Right cardiac atrium (tissue), 5 donors: ENCODE data around the gene PTPN13. TPM values are rescaled to one million over a fixed set of nuclear protein-coding genes. Genes with fewer than 3 reads are reported as not detected.
"Not testable (repeated sequence)": the region's sequence is repeated elsewhere in the genome, so short reads cannot be mapped to it uniquely, and the experiment has no call there.

Experiments used
- ATAC-seq, 2 donors: fragments of 200-7000 bp; cut with Tn5 transposase; one replicate each; pipeline versions ENCODE4 v1.8.0 to v1.9.1; 2020; ENCODE audit warnings: moderate library complexity in 2 of 2, mild to moderate bottlenecking in 1 of 2
- DNase-seq, 3 donors: peaks; one replicate each; pipeline ENCODE4 v3.0.0-alpha.2; 2020
- H3K27ac ChIP-seq: one replicate; pipeline ENCODE4 v1.5.1; 2013; ENCODE audit warnings: mild to moderate bottlenecking, low read length, control low read depth, moderate library complexity
- H3K27me3 ChIP-seq: one replicate; pipeline ENCODE4 v1.6.1; 2013; ENCODE audit not compliant: control insufficient read depth, insufficient read depth
- H3K4me1 ChIP-seq: one replicate; pipeline ENCODE4 v1.6.1; 2013; ENCODE audit warnings: low read length; ENCODE audit not compliant: control insufficient read depth, insufficient read depth
- H3K4me3 ChIP-seq: one replicate; pipeline ENCODE4 v1.5.1; 2013; ENCODE audit warnings: low read length, control low read depth
- H3K9me3 ChIP-seq: one replicate; pipeline ENCODE4 v1.6.1; 2013; ENCODE audit warnings: low read length; ENCODE audit not compliant: control insufficient read depth
- WGBS: extraction: QIAGEN DNeasy Blood & Tissue Kit; methylation state at CpG from one replicate; pipeline ENCODE4 v1.1.7; 2013; 5-methylcytosine and 5-hydroxymethylcytosine counted together
- intact Hi-C, 4 donors: fragments of 100-400 bp; cut with DNase I; formaldehyde crosslinking; loops; one replicate each; pipeline versions ENCODE4 v1.11.0 to v1.14.0; 2022 to 2023
- polyA plus RNA-seq: library from polyadenylated mRNA; stranded (reverse); fragments of 200-250 nt; gene quantifications from one replicate; pipeline ENCODE4 v1.2.3, GENCODE V29; 2013
- total RNA-seq, 4 donors: library from RNA; stranded (reverse); fragmentation: NEBNext Ultra II Directional; extraction: Animal tissue kit (Norgen Biotek cat#: 25700); gene quantifications; one replicate each; pipeline ENCODE4 v1.2.1, GENCODE V29; 2021
- donor health status: healthy with polysubstance abuse.
- donor health status: DM: no; HTN: yes; CAD: no.
- donor health status: DM: no; HTN: no; CAD: no.
- donor health status: DM: no; HTN: yes; CAD: no; lungs with severe emphysema.
- donor health status: DM: yes; HTN: yes; CAD: no.

The PTPN13 gene
- total and polyA plus RNA-seq, 5 donors, result 2.8 to 10.7 (median 8.9) TPM

DNA sequence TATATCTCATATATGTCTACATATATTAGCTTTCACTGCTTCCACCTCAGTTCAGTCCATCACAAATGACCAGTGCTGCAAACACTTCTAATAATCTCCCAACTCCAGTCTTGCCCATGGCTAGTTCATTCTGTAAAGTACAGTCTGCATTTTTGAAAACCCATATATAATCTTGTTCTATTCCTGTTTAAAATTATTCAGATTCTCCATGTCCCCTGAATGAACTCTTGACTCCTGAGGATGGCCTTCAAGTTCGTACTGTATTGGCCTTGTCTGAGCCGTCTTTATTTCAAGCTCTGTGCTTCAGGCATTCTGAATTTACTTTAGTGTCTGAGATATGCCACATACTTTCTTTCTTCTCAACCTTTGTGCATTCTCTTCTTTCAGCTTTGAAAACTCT is 84.7 kb downstream of the PTPN13 start:
- WGBS, result 80% methylated on average over 2 of the region's 2 CpGs
- intact Hi-C loops, result no loop called here
- ATAC-seq (no peak), DNase-seq (no peak)
- Histone ChIP-seq H3K4me3 (no peak overlapping the region), H3K27ac (no peak overlapping the region), H3K27me3 (no peaks in the 10 kb centered on the region), H3K9me3 (no peaks in the 10 kb centered on the region), H3K4me1 (no peaks in the 10 kb centered on the region)

DNA sequence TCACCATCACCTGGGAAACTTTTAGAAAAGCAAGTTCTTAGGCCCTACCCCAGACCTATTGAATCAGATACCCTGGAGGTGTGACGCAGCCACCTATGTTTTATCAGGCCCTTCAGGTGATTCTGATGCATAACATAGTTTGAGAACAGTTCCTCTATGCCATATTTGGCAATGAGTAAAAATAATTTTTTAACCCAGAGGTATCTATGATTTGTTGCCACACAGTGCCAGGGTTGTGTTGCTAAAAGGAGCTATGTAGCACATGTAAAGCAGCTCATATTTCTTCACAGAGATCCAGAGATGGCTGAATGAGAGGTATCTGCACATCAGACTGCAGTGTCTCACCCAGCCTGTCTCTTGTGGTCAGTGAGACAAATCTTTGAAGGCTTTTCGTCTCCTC is 85.3 kb downstream of the PTPN13 start:
- no peaks in the 10 kb centered on the region for H3K27me3 ChIP-seq
- H3K4me1 ChIP-seq, result no peaks in the 10 kb centered on the region
- no peak for DNase-seq
- no peak overlapping the region for H3K4me3 ChIP-seq
- 93% methylated on average over 2 of the region's 2 CpGs for WGBS
- no peak overlapping the region for H3K27ac ChIP-seq
- H3K9me3 ChIP-seq, result no peaks in the 10 kb centered on the region
- ATAC-seq, result no peak
- intact Hi-C loops, result no loop called here

DNA sequence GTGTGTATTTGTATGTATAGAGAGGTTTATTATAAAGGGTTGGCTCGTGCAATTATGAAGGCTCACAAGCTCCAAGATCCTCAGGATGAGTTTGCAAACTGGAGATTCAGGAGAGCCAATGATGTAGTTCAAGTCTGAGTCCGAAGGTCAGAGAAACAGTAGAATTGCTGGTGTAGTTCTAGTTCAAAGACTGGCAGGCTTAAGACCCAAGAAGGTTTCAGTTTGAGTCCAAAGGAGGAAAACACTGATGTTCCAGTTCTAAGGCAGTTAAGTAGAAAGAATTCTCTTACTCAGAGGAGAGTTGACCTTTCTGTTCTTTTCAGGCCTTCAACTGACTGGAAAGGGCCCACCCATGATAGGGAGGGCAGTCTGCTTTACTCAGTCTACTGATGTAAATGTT is 89.1 kb downstream of the PTPN13 start:
- DNase-seq (no peak), ATAC-seq (no peak)
- WGBS, result 93% methylated on average over 2 of the region's 2 CpGs
- Histone ChIP-seq H3K27me3 (no peaks in the 10 kb centered on the region), H3K4me1 (peaks cover 2% of the 10 kb centered on the region), H3K9me3 (no peaks in the 10 kb centered on the region), H3K27ac (no peak overlapping the region), H3K4me3 (no peak overlapping the region)
- intact Hi-C loops, result no loop called here

DNA sequence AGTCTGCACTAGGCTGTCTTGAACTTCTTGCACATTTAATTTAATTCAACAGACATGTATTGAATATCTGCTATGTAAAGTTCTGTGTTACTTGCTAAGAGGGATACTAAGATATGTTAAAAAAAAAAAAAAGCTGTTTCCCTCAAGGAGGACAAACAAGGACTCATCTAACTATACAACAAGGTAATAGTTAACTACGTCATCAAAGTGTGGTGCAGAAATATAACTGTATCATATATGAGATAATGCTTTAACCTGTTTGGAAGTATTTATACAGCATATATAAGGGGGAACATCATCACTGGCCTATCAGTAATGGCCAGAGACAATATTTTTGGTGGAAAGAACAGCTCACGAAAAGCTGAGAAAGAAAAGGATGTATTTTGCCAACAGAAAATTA is 89.9 kb downstream of the PTPN13 start:
- H3K9me3 ChIP-seq, result no peaks in the 10 kb centered on the region
- intact Hi-C loops, result no loop called here
- 77% methylated on average over 2 of the region's 2 CpGs for WGBS
- H3K4me1 ChIP-seq, result peaks cover 2% of the 10 kb centered on the region
- no peak overlapping the region for H3K4me3 ChIP-seq
- ATAC-seq (no peak), DNase-seq (no peak)
- H3K27me3 ChIP-seq, result no peaks in the 10 kb centered on the region
- no peak overlapping the region for H3K27ac ChIP-seq

DNA sequence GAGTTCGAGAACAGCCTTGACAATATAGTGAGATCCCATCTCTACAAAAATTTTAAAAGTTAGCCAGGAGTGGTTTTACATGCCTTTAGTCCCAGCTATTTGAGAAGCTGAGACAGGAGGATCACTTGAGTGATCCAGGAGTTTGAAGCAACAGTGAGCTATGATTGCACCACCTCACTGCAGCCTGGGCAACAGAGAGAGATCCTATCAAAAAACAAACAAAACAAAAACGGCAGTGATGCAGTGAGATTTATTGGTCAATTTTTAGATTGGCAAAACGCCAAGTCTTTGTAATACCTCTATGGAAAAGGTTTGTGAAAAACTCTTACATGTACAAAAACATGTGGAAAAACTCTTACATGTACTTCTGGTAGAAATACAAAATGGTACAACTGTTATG is 91.3 kb downstream of the PTPN13 start:
- Histone ChIP-seq H3K27me3 (no peaks in the 10 kb centered on the region), H3K4me1 (peaks cover 2% of the 10 kb centered on the region), H3K27ac (no peak overlapping the region), H3K9me3 (no peaks in the 10 kb centered on the region), H3K4me3 (no peak overlapping the region)
- DNase-seq, result no peak
- 48% methylated on average over 3 of the region's 3 CpGs for WGBS
- intact Hi-C loops, result no loop called here
- no peak for ATAC-seq

DNA sequence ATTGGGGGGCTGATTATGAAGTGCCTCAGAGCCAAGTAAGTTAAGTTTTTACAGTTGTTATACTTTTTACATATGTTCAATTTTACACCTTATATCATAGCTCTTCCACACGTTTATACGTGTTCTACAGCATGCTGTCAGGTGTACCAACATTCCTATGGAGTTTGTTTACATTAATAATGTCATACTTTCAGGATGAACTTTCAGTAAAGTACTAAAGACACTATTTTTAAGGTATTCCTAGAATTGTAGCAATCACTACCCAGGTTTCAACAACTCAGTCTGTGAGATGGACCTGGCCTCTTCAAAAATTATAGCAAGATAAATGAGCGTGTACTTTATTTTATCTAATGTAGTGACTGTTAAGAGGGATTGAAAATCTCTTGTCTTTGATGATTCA is 92.6 kb downstream of the PTPN13 start:
- H3K4me3 ChIP-seq, result no peak overlapping the region
- no peaks in the 10 kb centered on the region for H3K27me3 ChIP-seq
- ATAC-seq (no peak), DNase-seq (no peak)
- no peaks in the 10 kb centered on the region for H3K9me3 ChIP-seq
- H3K4me1 ChIP-seq, result peaks cover 2% of the 10 kb centered on the region
- intact Hi-C loops, result no loop called here
- WGBS, result 82% methylated on average over 3 of the region's 3 CpGs
- no peak overlapping the region for H3K27ac ChIP-seq

DNA sequence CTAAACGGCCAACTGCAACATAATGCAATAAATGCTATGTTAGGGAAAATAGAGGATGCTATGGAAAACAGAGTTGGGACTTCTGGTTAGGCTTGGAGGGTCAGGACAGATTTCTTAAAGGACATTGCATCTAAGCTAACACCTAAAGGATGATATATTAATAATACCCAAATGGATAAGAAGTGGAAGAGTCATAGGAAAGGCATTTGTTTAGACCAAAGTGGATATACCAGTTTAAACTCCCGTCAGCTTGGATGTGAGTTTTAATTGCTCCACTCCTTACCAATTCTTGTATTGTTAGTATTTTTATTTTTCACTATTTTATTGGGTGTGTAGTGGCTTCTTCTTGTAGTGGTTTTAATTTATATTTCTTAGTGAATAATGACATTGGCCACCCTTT is 93.9 kb downstream of the PTPN13 start:
- no peak overlapping the region for H3K4me3 ChIP-seq
- H3K4me1 ChIP-seq, result peaks cover 2% of the 10 kb centered on the region
- ATAC-seq (no peak), DNase-seq (no peak)
- no peak overlapping the region for H3K27ac ChIP-seq
- H3K9me3 ChIP-seq, result no peaks in the 10 kb centered on the region
- H3K27me3 ChIP-seq, result no peaks in the 10 kb centered on the region
- intact Hi-C loops, result no loop called here
- WGBS, result 82% methylated on average over 2 of the region's 2 CpGs

DNA sequence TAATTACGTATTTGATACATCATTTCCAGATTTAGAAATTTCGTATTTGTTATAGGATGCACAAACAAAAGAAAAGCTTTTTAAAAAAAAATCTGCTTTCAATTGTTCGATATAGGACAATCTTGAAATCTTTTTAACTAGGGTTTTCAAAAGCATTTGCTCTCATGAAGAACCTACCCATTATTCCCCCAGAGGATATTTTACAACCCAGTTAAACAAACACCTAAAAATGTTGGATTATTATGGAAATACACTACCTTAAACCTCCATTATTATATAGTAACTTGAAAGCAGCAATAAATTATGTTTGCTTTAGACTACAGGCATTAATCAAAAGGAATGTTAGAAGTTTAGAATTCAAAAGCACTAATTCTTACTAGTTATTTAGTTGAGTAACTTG is 110.5 kb downstream of the PTPN13 start:
- ATAC-seq (no peak), DNase-seq (no peak)
- 92% methylated on average over 3 of the region's 3 CpGs for WGBS
- Histone ChIP-seq H3K27ac (no peak overlapping the region), H3K27me3 (no peaks in the 10 kb centered on the region), H3K4me1 (no peaks in the 10 kb centered on the region), H3K4me3 (no peak overlapping the region), H3K9me3 (no peaks in the 10 kb centered on the region)
- intact Hi-C loops, result no loop called here

DNA sequence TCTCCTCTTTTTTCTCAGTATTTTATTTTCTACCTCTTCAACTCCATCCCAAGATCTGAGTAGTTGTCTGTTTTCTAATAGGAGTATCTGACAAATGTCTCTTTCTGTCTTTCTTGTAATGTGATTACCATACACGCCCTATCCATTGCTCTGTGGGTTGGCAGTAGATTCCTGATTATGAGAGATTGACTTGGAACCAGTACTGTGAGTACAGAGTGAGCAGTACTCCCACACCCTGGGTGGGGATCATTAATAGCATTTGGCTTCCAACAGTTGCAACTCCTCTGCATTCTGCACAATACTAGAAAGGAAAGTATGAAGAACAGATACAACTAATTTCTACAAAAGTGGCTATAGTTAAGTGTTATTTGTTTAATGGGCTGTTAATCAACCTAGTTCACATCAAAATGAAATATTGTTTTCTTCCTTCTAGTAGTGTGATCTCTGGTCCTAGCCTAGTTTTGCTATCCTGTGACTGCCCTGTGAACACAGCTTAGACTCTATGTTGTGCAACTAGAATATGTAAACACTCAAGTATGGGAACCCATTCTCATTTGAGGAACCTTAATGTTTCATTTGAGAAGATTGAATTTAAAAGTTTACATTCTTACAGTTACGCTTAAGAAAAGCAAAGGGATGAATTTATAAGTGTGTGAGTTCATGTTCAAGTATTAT is 112.9 kb downstream of the PTPN13 start:
- Histone ChIP-seq H3K4me3 (no peak overlapping the region), H3K4me1 (no peaks in the 10 kb centered on the region), H3K9me3 (no peaks in the 10 kb centered on the region), H3K27me3 (no peaks in the 10 kb centered on the region), H3K27ac (no peak overlapping the region)
- ATAC-seq, result peak; percentile 57 to 75
- 81% methylated on average over 2 of the region's 2 CpGs for WGBS
- intact Hi-C loops, result no loop called here
- no peak for DNase-seq

DNA sequence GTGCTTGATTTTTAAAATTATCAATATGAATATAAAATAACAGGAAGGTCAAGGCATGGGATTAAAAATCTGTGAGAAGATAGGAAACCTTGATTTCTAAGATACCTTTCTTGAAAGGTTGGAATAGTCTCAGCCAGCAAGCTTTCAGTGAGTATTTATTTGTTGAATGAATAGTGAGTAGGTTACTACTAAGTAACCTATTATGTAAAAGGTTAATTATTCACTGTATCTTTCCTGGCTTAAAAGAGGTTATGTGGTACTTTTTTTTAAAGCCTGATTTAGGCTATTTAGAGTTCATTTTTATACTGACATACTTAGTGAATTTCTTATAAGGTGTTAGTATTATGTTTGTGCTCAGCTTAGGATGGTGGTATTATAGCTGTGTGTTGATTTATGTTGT is 123.5 kb downstream of the PTPN13 start:
- intact Hi-C loops, result no loop called here
- DNase-seq, result no peak
- ATAC-seq, result no peak

DNA sequence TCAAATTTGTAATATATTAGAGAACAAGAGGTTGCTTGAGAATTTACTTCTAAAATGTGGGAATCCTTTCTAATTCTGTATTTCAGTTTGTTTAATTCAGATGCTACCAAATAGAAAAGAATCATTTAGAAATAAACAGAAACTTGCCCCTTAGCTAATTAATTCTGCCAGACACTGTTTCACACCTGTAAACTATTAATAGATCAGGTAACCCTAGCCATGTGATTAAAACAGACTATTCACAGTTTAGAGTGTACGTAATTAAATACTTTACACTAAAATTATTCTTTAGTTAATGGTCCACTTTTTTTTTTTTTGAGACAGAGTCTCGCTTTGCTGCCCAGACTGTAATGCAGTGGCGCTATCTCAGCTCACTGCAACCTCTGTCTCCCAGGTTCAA is 124.0 kb downstream of the PTPN13 start:
- DNase-seq (no peak), ATAC-seq (no peak)

More for the DNA sequence above, 123.5 kb downstream of the PTPN13 start:
- H3K4me3 ChIP-seq, result no peak overlapping the region
- no peaks in the 10 kb centered on the region for H3K9me3 ChIP-seq
- H3K4me1 ChIP-seq, result no peaks in the 10 kb centered on the region
- no peak overlapping the region for H3K27ac ChIP-seq
- no peaks in the 10 kb centered on the region for H3K27me3 ChIP-seq

DNA sequence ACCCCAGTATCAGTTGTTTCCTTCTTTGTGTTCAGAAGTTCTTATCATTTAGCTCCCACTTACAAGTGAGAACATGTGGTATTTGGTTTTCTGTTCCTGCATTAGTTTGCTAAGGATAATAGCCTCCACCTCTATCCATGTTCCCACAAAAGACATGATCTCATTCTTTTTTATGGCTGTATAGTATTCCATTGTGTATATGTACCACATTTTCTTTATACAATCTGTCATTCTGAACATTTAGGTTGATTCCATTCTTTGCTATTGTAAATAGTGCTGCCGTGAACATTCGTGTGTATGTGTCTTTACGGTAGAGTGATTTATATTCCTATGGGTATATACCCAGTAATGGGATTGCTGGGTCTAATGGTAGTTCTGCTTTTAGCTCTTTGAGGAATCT is 125.0 kb downstream of the PTPN13 start:
- ATAC-seq, DNase-seq, H3K27ac ChIP-seq, intact Hi-C loops, H3K27me3 ChIP-seq, H3K4me1 ChIP-seq, H3K9me3 ChIP-seq, H3K4me3 ChIP-seq: not testable (repeated sequence)
- 97% methylated on average over 3 of the region's 3 CpGs for WGBS

More for the DNA sequence above, 124.0 kb downstream of the PTPN13 start:
- intact Hi-C loops, result no loop called here
- no peaks in the 10 kb centered on the region for H3K27me3 ChIP-seq
- 94% methylated on average over 3 of the region's 3 CpGs for WGBS
- H3K9me3 ChIP-seq, result no peaks in the 10 kb centered on the region
- no peaks in the 10 kb centered on the region for H3K4me1 ChIP-seq
- H3K4me3 ChIP-seq, result no peak overlapping the region
- H3K27ac ChIP-seq, result no peak overlapping the region
